ENCODE data around the gene NT5DC3.

- no peak for TF ChIP-seq POLR2A (IDR thresholded peaks at IDR 0.05; ENCODE audit: low read depth, low read length)
- TF ChIP-seq POLR2AphosphoS5 (IDR thresholded peaks at IDR 0.05; ENCODE audit: low read depth, low read length): no peak
- no peak for TF ChIP-seq TAF1 (IDR thresholded peaks at IDR 0.05; ENCODE audit: low read depth, low read length)
- no peak for TF ChIP-seq PAX5 (IDR thresholded peaks at IDR 0.05; ENCODE audit: insufficient read depth, low read length, severe bottlenecking)
Observed at GRCh38 chr12:103806803-103807202, 34.2 kb downstream of the NT5DC3 start.
